WTC11 (cell line): ENCODE measurements around the gene ST8SIA6. TPM values are rescaled to one million over a fixed set of nuclear protein-coding genes. Genes with fewer than 3 reads are reported as not detected.

Experiments used
- ATAC-seq: fragments of 200-7000 bp; cut with Tn5 transposase; 2 replicates; pipeline ENCODE4 v1.10.0; 2021; ENCODE audit warnings: mild to moderate bottlenecking, moderate library complexity
- CTCF ChIA-PET: fragments of 300-600 bp; sonication (Branson Sonifier 250); formaldehyde crosslinking; loops from one replicate; lab custom pipeline; 2021; ENCODE audit warnings: antibody characterized with exemption; lab: Charles Lee
- POLR2A ChIA-PET: fragments of 350-600 bp; sonication (Branson Sonifier 250); formaldehyde crosslinking; loops from one replicate; lab custom pipeline; 2021; ENCODE audit warnings: antibody characterized with exemption; lab: Charles Lee
- DNase-seq: peaks from one replicate; pipeline ENCODE4 v3.0.0; 2021; ENCODE audit warnings: low spot score
- H3K27ac Mint-ChIP-seq: 2 replicates; pipeline ENCODE4 v1.8.0; 2021; ENCODE audit warnings: mixed read lengths
- H3K27me3 Mint-ChIP-seq: 2 replicates; pipeline ENCODE4 v1.8.0; 2021; ENCODE audit warnings: low read depth, mild to moderate bottlenecking, moderate library complexity, mixed read lengths
- H3K36me3 Mint-ChIP-seq: 2 replicates; pipeline ENCODE4 v1.8.0; 2021; ENCODE audit warnings: mixed read lengths
- H3K4me1 Mint-ChIP-seq: 2 replicates; pipeline ENCODE4 v1.8.0; 2022; ENCODE audit warnings: mixed read lengths
- H3K4me3 Mint-ChIP-seq: 2 replicates; pipeline ENCODE4 v1.8.0; 2021; ENCODE audit warnings: mild to moderate bottlenecking, moderate library complexity, mixed read lengths
- H3K9me3 Mint-ChIP-seq: 2 replicates; pipeline ENCODE4 v1.8.0; 2021; ENCODE audit warnings: mixed read lengths
- AFF4 ChIP-seq: sonication (generic); formaldehyde crosslinking; IDR thresholded peaks from 2 replicates; pipeline ENCODE4 v1.8.1; 2023; ENCODE audit warnings: mild to moderate bottlenecking, missing genetic modification reagents, borderline replicate concordance
- AR ChIP-seq: fragments of 250-450 bp; sonication (Bioruptor Pico); IDR thresholded peaks from 2 replicates; pipeline ENCODE4 v1.9.0; 2021; ENCODE audit warnings: mild to moderate bottlenecking
- ATF1 ChIP-seq: sonication (generic); formaldehyde crosslinking; IDR thresholded peaks from 2 replicates; pipeline ENCODE4 v1.8.1; 2023; ENCODE audit warnings: mild to moderate bottlenecking, moderate library complexity, missing genetic modification reagents
- CDX4 ChIP-seq: fragments of 250-450 bp; sonication (Bioruptor Pico); IDR thresholded peaks from 2 replicates; pipeline ENCODE4 v1.9.0; 2021; ENCODE audit warnings: moderate library complexity, mild to moderate bottlenecking, inconsistent platforms, borderline replicate concordance
- CTCF ChIP-seq: fragments of 200-600 bp; IDR thresholded peaks from 2 replicates; pipeline ENCODE4 v1.8.0; 2022; ENCODE audit warnings: antibody characterized with exemption
- EMX1 ChIP-seq: fragments of 250-450 bp; sonication (Bioruptor Pico); IDR thresholded peaks from 2 replicates; pipeline ENCODE4 v1.8.0; 2021; ENCODE audit warnings: mild to moderate bottlenecking
- ESRRA ChIP-seq: sonication (generic); formaldehyde crosslinking; IDR thresholded peaks from 2 replicates; pipeline ENCODE4 v1.8.1; 2022; ENCODE audit warnings: mild to moderate bottlenecking, missing genetic modification reagents, borderline replicate concordance
- GTF2I ChIP-seq: fragments of 250-450 bp; sonication (Bioruptor Pico); conservative IDR thresholded peaks from 2 replicates; pipeline ENCODE4 v1.4.0; 2021; ENCODE audit warnings: mild to moderate bottlenecking
- HMGA2 ChIP-seq: fragments of 250-450 bp; sonication (Bioruptor Pico); IDR thresholded peaks from 2 replicates; pipeline ENCODE4 v1.4.0; 2021; ENCODE audit warnings: mild to moderate bottlenecking, moderate library complexity
- MXD4 ChIP-seq: fragments of 250-450 bp; sonication (Bioruptor Pico); IDR thresholded peaks from 2 replicates; pipeline ENCODE4 v1.8.0; 2021; ENCODE audit warnings: mild to moderate bottlenecking, moderate library complexity, borderline replicate concordance
- MYBL2 ChIP-seq: sonication (generic); formaldehyde crosslinking; IDR thresholded peaks from 2 replicates; pipeline ENCODE4 v1.8.1; 2023; ENCODE audit warnings: mild to moderate bottlenecking, moderate library complexity, missing genetic modification reagents
- NFATC4 ChIP-seq: fragments of 250-450 bp; sonication (Bioruptor Pico); IDR thresholded peaks from 2 replicates; pipeline ENCODE4 v1.9.0; 2021; ENCODE audit warnings: mild to moderate bottlenecking
- NFE2L1 ChIP-seq: sonication (generic); formaldehyde crosslinking; IDR thresholded peaks from 2 replicates; pipeline ENCODE4 v1.8.1; 2023; ENCODE audit warnings: missing genetic modification reagents
- NR2C2 ChIP-seq: sonication (generic); formaldehyde crosslinking; IDR thresholded peaks from 2 replicates; pipeline ENCODE4 v1.8.0; 2022; ENCODE audit warnings: mild to moderate bottlenecking, missing genetic modification reagents
- PREB ChIP-seq: sonication (generic); formaldehyde crosslinking; IDR thresholded peaks from 2 replicates; pipeline ENCODE4 v1.8.1; 2022; ENCODE audit warnings: mild to moderate bottlenecking, missing genetic modification reagents, moderate library complexity, borderline replicate concordance
- PRRX2 ChIP-seq: fragments of 250-450 bp; sonication (Bioruptor Pico); IDR thresholded peaks from 2 replicates; pipeline ENCODE4 v1.8.0; 2021; ENCODE audit warnings: mild to moderate bottlenecking
- ZMAT4 ChIP-seq: fragments of 250-450 bp; sonication (Bioruptor Pico); IDR thresholded peaks from 2 replicates; pipeline ENCODE4 v1.9.0; 2021; ENCODE audit warnings: mild to moderate bottlenecking
- total RNA-seq: library from RNA; stranded (reverse); gene quantifications from 3 replicates; pipeline ENCODE4 v1.2.3, GENCODE V29; 2021

Gene ST8SIA6
- total RNA-seq, 1 experiment from 2014 or later, result 3.5 TPM

GRCh38 chr10:17430647-17431355, 23.6 kb downstream of the ST8SIA6 start:
- POLR2A ChIA-PET, result no interaction called here
- no peaks in the 10 kb centered on the region for H3K27me3 Mint-ChIP-seq
- TF ChIP-seq NFATC4 (CRISPR knock-in tag) (no peak), CTCF (peak; percentile 64; the same call in 1 of the 2 replicates)
- no peak overlapping the region for H3K27ac Mint-ChIP-seq
- H3K9me3 Mint-ChIP-seq, result no peaks in the 10 kb centered on the region
- peaks cover 18% of the 10 kb centered on the region for H3K4me1 Mint-ChIP-seq
- H3K4me3 Mint-ChIP-seq, result no peak overlapping the region
- DNase-seq, result peak; percentile 76
- CTCF ChIA-PET, result interaction anchor here (0.6 to 1.6 kb wide), 4 partner anchors 14 to 144 kb away, joined by 4 to 6 read pairs (median 5); no protein-coding TSS in a partner anchor
- no peaks in the 10 kb centered on the region for H3K36me3 Mint-ChIP-seq
- ATAC-seq, result peak; percentile 84

GRCh38 chr10:17429490-17429889, 24.9 kb downstream of the ST8SIA6 start:
- POLR2A ChIA-PET, result no interaction called here
- CTCF ChIA-PET, result interaction anchor here (0.7 kb wide), 1 partner anchor 372 kb away, joined by 3 read pairs; no protein-coding TSS in a partner anchor
- Mint-ChIP-seq H3K36me3 (no peaks in the 10 kb centered on the region), H3K4me1 (peaks cover 14% of the 10 kb centered on the region), H3K27ac (peak overlapping the region; percentile 2; the same call in 1 of the 2 replicates), H3K4me3 (no peak overlapping the region), H3K27me3 (no peaks in the 10 kb centered on the region), H3K9me3 (no peaks in the 10 kb centered on the region)
- TF ChIP-seq PRRX2 (CRISPR knock-in tag) (no peak), HMGA2 (CRISPR knock-in tag) (no peak), ATF1 (CRISPR knock-in tag) (no peak), PREB (CRISPR knock-in tag) (no peak), AR (CRISPR knock-in tag) (no peak), NFE2L1 (CRISPR knock-in tag) (no peak), MYBL2 (CRISPR knock-in tag) (no peak), NFATC4 (CRISPR knock-in tag) (no peak), ESRRA (CRISPR knock-in tag) (no peak), AFF4 (CRISPR knock-in tag) (no peak), NR2C2 (CRISPR knock-in tag) (no peak), EMX1 (CRISPR knock-in tag) (no peak), CDX4 (CRISPR knock-in tag) (no peak), GTF2I (CRISPR knock-in tag) (no peak), MXD4 (CRISPR knock-in tag) (no peak), ZMAT4 (CRISPR knock-in tag) (no peak)
- no peak for DNase-seq
- no peak for ATAC-seq
